Endothelial cell of hepatic sinusoid (primary cell): Measurements from ENCODE around the gene SLC9A3.

Experiments
- in situ Hi-C: cut with HindIII; loops from 2 replicates; pipeline ENCODE4 v1.10.0; 2017; ENCODE audit warnings: low sequenced_read_pairs

Gene SLC9A3

GRCh38 chr5:513216-514100, 10.8 kb downstream of the SLC9A3 start:
- in situ Hi-C loops = loop anchor here (25.0 kb wide), 1 partner anchor 249 kb away; no protein-coding TSS in a partner anchor

- in situ Hi-C loops = loop anchor here (25.0 kb wide), 1 partner anchor 251 kb away; no protein-coding TSS in a partner anchor
Measured at GRCh38 chr5:511476-511875, 12.8 kb downstream of the SLC9A3 start.

GRCh38 chr5:510521-510920, 13.7 kb downstream of the SLC9A3 start:
- in situ Hi-C loops = loop anchor here (25.0 kb wide), 1 partner anchor 252 kb away; no protein-coding TSS in a partner anchor

GRCh38 chr5:509611-510185, 14.6 kb downstream of the SLC9A3 start:
- in situ Hi-C loops = loop anchor here (10.0 to 25.0 kb wide), 2 partner anchors 145 to 253 kb away; no protein-coding TSS in a partner anchor

GRCh38 chr5:507986-508575, 16.2 kb downstream of the SLC9A3 start:
- in situ Hi-C loops = loop anchor here (10.0 to 25.0 kb wide), 2 partner anchors 147 to 254 kb away; no protein-coding TSS in a partner anchor

GRCh38 chr5:505951-506525, 18.2 kb downstream of the SLC9A3 start:
- in situ Hi-C loops = loop anchor here (10.0 to 25.0 kb wide), 2 partner anchors 149 to 256 kb away; no protein-coding TSS in a partner anchor

- in situ Hi-C loops = loop anchor here (5.0 to 25.0 kb wide), 4 partner anchors 62 to 258 kb away; partner anchors contain the start of gene EXOC3
Measured at GRCh38 chr5:504326-505154, 19.7 kb downstream of the SLC9A3 start.

- in situ Hi-C loops = loop anchor here (5.0 to 25.0 kb wide), 4 partner anchors 60 to 260 kb away; partner anchors contain the start of gene EXOC3
Measured at GRCh38 chr5:502325-503079, 21.7 kb downstream of the SLC9A3 start.

GRCh38 chr5:501831-502184, 22.4 kb downstream of the SLC9A3 start:
- in situ Hi-C loops = loop anchor here (5.0 to 25.0 kb wide), 4 partner anchors 60 to 260 kb away; partner anchors contain the start of gene EXOC3

GRCh38 chr5:501105-501830, 23.0 kb downstream of the SLC9A3 start:
- in situ Hi-C loops = loop anchor here (5.0 to 25.0 kb wide), 4 partner anchors 59 to 261 kb away; partner anchors contain the start of gene EXOC3

GRCh38 chr5:500491-500890, 23.8 kb downstream of the SLC9A3 start:
- in situ Hi-C loops = loop anchor here (5.0 to 25.0 kb wide), 4 partner anchors 58 to 262 kb away; partner anchors contain the start of gene EXOC3

GRCh38 chr5:499233-500209, 24.7 kb downstream of the SLC9A3 start:
- in situ Hi-C loops = loop anchor here (5.0 to 25.0 kb wide), 4 partner anchors 57 to 263 kb away; partner anchors contain the start of gene EXOC3

- in situ Hi-C loops = no loop called here
Measured at GRCh38 chr5:497871-498509, 26.3 kb downstream of the SLC9A3 start.

GRCh38 chr5:497090-497700, 27.1 kb downstream of the SLC9A3 start:
- in situ Hi-C loops = no loop called here

GRCh38 chr5:496028-496427, 28.2 kb downstream of the SLC9A3 start:
- in situ Hi-C loops = no loop called here

- in situ Hi-C loops = no loop called here
Measured at GRCh38 chr5:494667-495255, 29.5 kb downstream of the SLC9A3 start.
